Embryonic facial prominence (tissue), 1 donor: ENCODE data around the gene ADAMTS9.
"Not testable (repeated sequence)": the region's sequence is repeated elsewhere in the genome, so short reads cannot be mapped to it uniquely, and the experiment has no call there.

ENCODE experiments used
- DNase-seq: peaks from one replicate; pipeline ENCODE4 v3.0.0-alpha.2; 2016; ENCODE audit errors: extremely low spot score

Gene ADAMTS9

GRCh38 chr3:64575211-64575844 lies 112.5 kb downstream of the ADAMTS9 start:
- no peak for DNase-seq

GRCh38 chr3:64574194-64574593 lies 113.6 kb downstream of the ADAMTS9 start:
- no peak for DNase-seq

DNA sequence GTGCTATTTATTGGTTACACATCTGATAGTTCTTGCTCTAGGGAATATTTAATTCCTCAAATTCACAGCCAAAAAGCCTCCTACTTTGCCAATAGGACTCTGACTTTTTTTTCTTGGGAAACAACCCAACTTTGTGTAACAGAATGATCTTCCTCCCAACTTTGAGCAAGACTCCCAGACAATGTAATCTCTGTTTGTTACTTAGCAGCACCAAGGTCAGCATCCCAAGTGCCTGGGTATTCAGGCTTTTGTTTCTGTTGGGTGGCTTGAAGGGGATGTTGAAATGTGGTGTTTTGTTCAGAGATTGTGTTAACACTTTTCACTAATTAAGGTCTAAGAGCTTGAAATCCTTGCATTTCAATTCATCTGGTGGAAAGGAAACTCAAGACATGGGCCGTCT lies 115.8 kb downstream of the ADAMTS9 start:
- DNase-seq, result no peak

- DNase-seq, result no peak
Measured at GRCh38 chr3:64568895-64569517, 118.8 kb downstream of the ADAMTS9 start.

GRCh38 chr3:64566859-64567258 lies 120.9 kb downstream of the ADAMTS9 start:
- DNase-seq, result no peak

GRCh38 chr3:64563751-64564150 lies 124.0 kb downstream of the ADAMTS9 start:
- no peak for DNase-seq

- DNase-seq, result no peak
Measured at GRCh38 chr3:64561868-64562267, 125.9 kb downstream of the ADAMTS9 start.

DNA sequence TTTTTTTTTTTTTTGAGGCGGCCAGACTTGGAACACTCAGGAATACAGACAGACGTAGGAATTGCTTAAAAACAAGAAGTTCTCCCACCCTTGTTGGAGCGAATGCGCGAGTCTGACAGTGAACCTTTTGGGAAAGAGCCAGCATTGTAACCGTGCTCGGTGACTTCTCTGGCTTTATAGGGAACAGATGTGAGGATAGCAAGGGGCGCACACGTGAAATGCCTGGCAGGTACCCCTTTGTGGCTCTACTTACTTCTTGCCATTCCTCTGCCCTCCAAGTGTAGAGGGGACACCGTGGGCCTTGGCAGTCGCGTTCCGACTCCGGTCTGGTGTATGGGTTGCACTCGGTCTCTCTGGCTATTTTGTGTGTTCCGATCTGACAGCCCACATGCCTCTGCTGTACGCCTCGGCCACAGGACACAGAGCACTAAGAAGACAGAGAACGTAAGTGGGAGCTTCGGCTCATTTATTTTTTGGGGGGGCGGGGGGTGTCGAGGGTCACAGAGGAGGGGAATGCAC lies 126.4 kb downstream of the ADAMTS9 start:
- no peak for DNase-seq

DNA sequence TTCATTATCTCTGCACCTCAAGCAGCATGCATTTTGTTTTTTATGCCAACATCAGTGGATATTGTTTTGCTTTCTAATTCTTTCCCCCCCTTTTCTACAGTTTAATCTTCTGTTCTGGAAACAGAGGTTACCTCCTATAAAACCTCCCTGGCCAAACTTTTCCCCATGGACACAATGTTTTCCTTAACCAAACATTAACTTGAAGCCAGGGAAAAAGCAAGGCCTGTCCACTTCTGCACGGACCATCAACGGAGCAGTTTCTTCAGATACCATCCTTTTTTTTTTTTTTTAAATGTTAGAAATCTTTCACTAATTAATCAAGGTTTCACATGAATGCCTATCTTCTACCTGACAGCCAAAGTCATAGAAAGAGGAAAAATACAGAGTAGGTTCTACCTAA lies 127.0 kb downstream of the ADAMTS9 start:
- DNase-seq, result no peak

DNA sequence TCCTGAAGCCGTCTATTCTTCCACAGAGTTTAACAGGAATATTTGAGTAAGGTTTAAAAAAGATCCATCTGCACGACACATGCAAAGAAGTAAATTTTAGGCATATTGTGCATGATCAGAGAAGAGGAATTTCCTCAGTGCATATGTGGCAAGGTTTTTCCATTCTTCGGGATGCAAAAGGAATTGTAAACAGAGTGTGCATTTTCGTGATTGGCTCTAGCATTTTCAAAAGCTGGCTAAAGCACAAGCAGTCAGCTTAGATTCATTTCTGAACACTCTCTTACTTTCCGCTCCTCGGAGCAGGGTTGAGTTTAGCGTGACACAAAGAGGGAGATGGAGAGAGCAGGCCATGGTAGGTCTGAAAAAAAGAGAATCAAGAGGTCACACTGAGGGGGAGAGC lies 128.2 kb downstream of the ADAMTS9 start:
- DNase-seq, result peak; percentile 57

- DNase-seq, result no peak
Measured at GRCh38 chr3:64556046-64556445, 131.8 kb downstream of the ADAMTS9 start.

DNA sequence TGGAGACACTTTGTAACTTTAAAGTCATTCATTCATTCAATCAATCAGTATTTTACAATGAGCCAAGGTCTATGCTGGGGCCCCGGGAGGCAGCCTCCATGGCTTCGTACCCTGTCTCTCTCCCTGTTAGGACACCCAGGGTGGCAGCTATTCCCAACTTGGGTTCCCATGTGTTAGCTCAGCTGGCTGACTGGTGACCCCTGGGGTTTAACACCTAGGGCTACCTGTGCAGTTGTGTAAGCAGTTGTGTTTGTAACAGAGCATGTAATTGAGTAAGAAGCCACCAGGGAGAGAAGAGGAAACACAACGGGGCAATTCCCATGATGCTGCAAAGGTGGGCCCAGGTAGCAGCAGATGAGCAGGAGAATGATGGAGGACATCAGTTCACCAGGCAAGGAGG lies 132.4 kb downstream of the ADAMTS9 start:
- DNase-seq, result no peak

DNA sequence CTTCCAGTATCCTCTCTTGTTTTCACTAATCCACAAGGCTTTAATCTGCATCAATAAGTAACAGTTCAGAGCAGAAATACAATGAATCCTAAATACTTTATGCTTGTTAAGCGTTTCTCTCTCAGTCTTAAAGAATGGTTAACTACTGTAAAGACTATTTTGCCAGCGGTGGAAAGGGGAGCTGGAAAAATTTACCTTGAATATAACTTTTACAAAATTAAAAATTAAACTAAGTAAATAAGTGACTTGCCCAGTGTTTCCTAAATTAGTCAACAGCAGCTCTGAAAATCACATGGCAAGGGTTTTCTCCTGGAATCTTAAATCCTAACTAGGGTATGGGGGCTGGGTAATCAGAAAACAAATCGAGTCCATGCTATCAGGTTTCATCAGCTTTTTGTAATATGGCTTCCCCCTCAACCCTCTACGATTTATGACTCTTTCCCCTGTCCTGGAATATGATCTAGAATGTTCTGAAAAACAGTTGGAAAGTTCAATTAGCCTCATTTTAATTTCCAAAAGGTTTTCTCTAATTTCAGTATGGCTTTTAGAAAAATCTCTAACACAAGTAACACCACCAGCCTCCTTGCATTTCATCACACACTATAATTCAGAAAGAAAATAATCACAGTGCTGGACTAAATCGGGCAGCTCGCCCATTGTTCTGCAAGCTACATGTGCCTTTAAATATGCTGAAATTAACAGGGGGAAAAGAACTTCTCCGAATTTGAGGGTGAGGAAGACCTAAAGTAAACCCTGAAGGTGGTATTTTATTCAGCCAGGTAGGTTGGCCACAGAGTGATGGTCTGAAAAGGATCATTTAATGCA lies 133.5 kb downstream of the ADAMTS9 start:
- DNase-seq, result no peak

GRCh38 chr3:64552966-64553365 lies 134.8 kb downstream of the ADAMTS9 start:
- no peak for DNase-seq

DNA sequence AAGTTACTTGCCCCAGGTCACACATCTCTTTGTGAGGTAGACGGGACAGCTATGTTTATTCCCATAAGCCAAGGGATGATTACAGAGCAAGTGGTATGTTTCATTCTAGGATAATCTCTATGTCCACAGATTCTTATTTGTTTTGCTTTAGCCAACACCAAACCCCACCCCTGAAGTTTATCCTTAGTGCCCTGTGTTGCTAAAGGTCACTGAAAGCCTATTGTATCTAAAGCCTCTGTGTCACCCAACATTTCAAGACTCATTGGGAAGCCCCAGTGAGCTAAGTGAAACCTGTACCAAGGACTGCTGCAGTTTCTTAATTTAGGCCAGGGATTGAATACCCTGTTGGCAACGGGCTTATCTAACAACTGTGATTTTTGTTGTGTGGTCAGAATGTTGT lies 135.6 kb downstream of the ADAMTS9 start:
- no peak for DNase-seq

DNA sequence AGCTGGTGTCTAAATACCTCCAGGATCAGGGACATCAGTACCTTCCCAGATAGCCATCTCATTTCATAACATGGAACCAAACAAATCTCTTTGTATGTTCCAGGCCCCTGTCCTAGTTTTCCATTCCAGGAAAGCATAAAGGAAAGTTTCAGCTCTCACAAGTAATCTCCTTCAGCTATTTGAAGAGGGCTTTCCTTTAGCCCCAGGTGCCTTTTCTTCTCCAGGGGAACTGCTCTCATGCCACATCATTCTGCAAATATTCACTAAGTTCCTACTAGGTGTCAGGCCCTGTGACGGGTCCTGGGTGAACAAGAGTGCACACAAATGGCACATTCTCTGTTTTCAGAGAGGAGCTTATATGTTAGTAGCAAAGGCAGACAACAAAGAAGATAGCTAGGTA lies 136.1 kb downstream of the ADAMTS9 start:
- DNase-seq, result no peak

- DNase-seq, result no peak
Measured at GRCh38 chr3:64550745-64551144, 137.1 kb downstream of the ADAMTS9 start.

DNA sequence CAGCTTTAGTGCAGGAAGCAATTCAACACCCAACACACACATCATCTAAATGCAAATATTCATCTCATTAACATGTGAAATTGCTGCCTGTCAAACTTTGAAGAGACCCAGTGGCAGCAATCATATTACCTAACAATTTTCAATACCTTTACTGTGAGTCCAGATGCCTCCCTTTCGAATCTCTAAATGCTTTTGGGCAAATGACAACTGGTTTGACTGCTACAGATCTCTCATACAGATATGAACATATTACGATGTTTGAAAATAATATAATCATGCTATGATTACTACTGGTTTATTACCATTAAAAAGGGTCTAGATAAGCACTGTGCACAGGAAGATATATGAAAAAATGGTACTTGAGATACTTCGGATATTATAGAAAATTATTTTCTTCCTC lies 137.9 kb downstream of the ADAMTS9 start:
- DNase-seq, result no peak

- no peak for DNase-seq
Measured at GRCh38 chr3:64548200-64548889, 139.5 kb downstream of the ADAMTS9 start.

DNA sequence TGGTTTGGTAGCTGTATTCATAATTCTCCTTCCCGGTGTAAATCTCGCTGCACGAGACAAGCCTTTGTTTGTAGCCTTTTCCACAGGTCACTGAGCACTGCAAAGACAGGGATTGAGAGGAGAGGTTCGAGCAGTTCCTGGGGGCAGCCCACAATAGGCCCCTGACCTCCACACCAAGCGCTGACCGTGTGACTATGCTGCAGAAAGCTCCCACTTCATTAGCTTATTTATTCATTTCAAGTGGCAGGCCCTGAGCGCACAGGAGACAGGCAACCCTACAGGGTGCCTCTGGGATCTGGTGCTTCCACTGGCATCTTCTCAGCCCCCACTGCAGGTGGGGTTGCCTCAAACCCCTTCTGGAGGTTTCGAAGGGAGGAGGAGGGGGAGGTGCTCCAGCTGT lies 140.9 kb downstream of the ADAMTS9 start:
- no peak for DNase-seq

- DNase-seq, result not testable (repeated sequence)
Measured at GRCh38 chr3:64545239-64545638, 142.6 kb downstream of the ADAMTS9 start.

DNA sequence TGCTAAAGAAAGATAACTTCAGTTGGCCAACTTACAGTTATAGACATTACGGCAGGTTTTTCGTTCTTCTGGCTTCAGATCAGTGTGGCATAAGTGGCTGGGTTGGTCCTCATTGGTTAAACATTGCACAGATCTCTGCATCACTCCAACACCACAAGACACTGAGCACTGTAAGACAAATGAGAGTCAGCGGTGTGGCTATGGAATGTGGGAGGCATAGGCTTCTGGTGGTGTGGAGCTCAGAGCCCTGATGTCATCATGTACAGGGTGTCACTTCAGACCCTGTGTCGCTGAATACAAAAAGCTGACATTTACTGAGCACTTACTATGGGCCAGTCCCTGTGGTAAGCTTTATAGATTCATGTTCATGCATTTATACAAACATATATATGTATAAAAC lies 146.0 kb downstream of the ADAMTS9 start:
- no peak for DNase-seq
